ENCODE results near the gene MMD2.

The MMD2 gene

DNA sequence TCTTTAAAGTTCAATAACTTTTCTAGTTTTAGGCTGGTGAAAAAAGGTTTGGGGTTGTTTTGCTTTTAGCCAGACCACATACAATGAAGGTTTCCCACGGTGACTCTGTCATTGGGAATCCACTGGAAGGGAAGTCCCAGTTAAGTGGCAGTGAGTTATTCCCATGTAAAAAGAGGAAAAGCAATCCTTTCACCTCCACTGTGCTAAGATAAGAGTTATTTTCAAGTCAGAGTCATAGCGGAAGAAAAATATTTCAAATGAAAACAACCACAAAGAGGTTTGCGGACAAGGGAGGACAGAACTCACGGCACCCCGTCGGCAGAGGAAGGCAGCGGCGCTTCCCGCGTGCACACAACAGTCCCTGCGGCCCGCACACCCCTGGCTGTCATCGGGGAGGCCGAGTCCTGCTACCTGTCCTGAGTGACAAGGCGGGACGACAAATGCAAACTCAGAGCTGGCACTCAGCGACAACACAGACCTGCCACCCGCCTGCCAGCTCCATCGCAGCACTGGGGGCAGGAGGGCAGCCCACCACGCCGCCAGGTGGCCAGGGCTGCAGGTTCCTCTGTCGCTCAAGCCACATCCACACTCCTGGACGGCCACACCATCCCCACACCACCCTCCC is 87.8 kb downstream of the MMD2 start:
- DNase-seq (ENCODE audit: low read depth in 2 of 2): no peak

DNA sequence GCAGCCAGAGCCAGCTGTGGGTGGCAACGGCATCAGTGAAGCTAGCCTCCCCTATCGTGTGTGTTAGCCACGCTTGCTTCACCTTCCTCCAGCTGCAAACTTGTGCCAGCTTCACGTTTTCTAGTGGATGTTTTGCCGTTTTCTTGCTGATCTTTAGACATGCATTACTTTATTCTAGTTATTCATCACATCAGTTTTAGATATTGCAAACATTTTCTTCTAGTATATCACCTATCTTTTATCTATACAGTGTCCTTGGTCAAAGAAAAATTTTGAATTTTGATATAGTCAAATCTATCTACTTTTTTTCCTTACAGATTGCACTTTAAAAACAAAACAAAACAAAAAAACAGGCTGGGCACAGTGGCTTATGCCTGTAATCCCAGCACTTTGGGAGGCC is 90.5 kb downstream of the MMD2 start:
- no peak for DNase-seq (ENCODE audit: low read depth in 2 of 2)

DNA sequence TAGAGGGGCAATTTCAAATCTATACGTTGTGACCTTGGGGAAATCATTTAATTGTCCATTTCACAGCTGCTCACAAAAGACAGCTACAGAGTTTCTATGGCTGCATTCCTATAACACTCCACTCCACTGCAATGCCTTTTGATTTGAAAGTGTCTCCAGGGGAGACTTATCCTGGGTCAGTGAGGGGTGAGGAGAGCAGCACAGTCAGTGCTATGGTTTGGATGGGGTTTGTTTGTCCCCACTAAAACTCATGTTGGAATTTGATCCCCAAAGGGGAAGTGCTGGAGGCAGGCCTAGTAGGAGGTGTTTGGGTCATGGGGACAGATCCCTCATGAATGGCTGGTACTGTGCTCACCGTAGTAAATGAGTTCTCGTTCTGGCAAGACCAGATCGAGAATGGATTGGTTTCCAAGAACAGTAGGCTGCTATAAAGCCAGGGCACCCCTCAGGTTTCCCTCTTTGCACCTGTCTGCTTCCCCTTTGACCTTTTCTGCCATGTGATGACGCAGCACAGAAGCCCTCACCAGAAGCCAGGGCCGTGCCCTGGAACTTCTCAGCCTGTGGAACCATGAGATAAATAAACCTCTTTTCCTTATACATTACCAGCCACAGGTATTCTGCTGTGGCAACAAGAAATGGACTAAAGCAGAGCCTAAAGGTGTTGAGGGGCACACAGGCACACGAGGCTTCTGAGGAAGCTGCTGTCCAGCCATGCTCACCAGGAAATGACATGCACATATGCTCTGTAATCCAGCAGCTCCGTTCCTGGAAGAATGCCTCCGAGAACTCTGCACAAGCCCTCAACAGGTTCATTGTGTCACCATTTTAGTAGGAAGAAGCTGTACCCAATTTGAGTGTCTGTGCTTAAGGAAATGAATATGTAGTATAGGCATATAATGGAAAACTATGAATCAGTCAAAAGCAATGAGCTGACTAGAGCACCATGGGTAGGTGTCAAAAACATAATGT is 92.2 kb downstream of the MMD2 start:
- DNase-seq (ENCODE audit: low read depth in 2 of 2): no peak

DNA sequence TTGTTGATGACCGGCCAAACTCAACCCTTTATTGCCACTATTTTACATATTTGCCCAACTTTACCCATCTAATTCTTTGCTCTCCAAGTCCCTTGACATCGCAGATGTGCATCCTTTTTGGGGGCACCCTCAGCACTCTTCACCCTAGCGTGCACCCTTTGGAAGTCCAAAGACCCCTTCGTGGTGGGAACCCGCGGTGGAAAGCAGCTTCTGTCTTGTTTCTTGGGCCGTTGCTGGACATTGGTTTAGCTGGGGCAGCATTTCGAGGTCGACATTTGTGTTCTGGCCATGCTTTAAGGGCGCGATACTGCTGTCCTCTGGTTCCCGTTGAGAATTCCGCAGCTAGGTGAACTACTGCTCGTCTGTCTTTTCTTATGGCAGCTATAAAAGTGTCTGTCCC is 96.8 kb downstream of the MMD2 start:
- DNase-seq (ENCODE audit: low read depth in 2 of 2): no peak

DNA sequence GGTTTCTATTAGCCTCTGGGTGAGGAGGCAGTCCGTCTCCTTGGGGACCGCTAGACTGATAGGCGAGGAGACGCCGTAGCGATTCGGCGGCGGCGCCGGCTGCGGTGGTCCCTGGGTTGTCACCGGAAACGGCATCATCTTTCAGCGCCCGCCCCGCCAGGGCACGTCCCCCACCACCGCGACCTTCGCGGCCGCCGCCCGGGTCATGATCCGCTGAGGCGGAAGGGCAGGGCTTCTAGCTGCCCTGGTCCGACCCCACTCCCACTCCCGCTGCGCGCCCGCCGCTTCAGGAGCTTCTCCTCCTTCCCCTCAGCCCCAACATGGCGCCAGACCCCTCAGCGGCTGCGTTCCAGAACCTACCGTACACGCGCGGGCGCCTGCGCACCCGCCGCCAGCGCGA is 97.3 kb downstream of the MMD2 start, which contains the start of gene PAPOLB:
PAPOLB (minus strand) TSS at position 358 of the 400 bp plus-strand sequence; CDS start at position 138, 220 bp downstream.
- DNase-seq (ENCODE audit: low read depth in 2 of 2): no peak

DNA sequence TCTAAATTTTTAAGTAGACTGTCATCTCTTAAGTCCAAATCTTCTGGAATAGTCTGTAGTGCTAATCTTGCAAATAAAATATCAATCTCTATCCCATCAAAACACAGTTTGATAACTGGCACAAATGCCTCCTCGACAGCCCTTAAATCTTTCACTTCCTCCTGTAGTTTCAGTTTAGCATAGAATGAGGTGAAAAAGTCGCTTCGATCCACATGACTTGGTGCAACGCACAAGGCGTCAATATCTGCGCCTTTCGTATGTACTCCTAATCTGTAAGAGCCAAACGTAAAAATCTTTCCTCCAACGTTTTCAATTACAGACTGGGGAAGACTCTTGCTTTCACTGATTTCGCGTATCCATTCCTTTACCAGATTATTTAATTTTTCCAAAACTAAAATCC is 97.8 kb downstream of the MMD2 start:
- no peak for DNase-seq (ENCODE audit: low read depth in 2 of 2)

DNA sequence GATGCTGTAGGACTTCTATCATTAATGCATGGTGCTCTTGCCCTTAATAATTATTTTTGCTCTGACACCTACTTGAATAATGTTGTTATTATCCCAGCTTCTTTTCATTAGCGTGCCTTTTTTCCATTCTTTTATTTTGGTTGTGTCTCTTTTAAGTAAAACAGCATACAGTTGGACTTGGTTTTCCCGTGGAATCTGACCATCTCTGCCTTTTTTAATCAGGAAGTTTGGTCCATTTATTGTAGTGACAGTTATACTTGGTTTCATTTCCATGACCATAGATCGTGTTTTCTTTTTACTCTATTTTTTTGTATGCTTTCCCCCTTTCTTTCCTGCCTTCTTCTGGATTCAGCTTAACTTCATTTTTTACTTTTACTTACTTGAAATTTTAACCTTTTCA is 101.8 kb downstream of the MMD2 start:
- DNase-seq (ENCODE audit: low read depth in 2 of 2): no peak

DNA sequence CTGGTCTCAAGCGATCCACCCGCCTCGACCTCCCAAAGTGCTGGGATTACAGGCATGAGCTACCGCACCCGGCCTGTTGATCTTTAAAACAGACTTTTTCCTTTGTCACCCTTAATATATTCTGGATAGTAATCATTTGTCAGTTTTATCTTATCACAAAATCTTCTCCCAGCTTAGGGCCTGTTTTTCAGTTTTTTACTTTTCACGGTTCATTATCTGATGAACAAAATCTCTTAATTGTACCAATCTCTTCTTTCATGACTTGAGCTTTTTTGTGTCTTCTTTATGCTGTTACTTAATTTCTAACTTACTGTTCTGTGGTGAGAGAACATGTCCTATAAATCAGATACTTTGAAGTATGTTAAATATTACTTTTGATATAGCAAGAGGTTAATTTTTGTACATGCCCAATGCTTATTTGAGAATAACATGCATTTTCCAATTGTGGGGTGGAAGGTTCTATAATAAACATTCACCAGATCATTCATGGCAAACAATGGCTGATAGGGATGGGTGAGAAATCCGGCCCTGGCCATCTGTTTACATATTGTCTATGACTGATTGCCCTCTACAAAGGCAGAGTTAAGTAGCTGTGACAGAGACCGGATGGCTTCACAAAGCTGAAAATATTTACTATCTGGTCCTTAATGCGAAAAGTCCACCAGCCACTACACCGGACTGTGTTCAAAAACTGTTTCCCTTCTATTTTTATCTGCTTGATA is 102.5 kb downstream of the MMD2 start:
- no peak for DNase-seq (ENCODE audit: low read depth in 2 of 2)
